ENCODE data around the gene WDR37.

GRCh38 chr10:1158066-1158465 is 101.9 kb downstream of the WDR37 start:
- no peak for TF ChIP-seq POLR2A (IDR thresholded peaks at IDR 0.05; ENCODE audit: low read depth, low read length)
- TF ChIP-seq POLR2AphosphoS5 (IDR thresholded peaks at IDR 0.05; ENCODE audit: low read depth, low read length) = no peak
